OCI-LY7 (cell line): ENCODE data around the gene COL4A1. TPM values are rescaled to one million over a fixed set of nuclear protein-coding genes. Genes with fewer than 3 reads are reported as not detected.

Experiments used
- BruUV-seq: library from RNA; stranded (reverse); fragments of 400-500 nt; replicated peaks from 2 replicates; lab custom pipeline; 2021; lab: Mats Ljungman, UMichigan
- CTCF ChIA-PET: fragments of 300-600 bp; sonication (Branson Sonifier 250); formaldehyde crosslinking; loops from one replicate; lab custom pipeline; 2022; ENCODE audit warnings: antibody characterized with exemption; ENCODE audit not compliant: unreplicated experiment; lab: Charles Lee
- POLR2A ChIA-PET: fragments of 300-600 bp; sonication (Branson Sonifier 250); formaldehyde crosslinking; loops from one replicate; lab custom pipeline; 2022; ENCODE audit warnings: antibody characterized with exemption; lab: Charles Lee
- DNase-seq: peaks from one replicate; pipeline ENCODE4 v3.0.0-alpha.2; 2015; ENCODE audit warnings: low spot score
- H2AFZ ChIP-seq: fragments of 200-600 bp; sonication (generic), shearing (Covaris generic); 2 replicates; pipeline ENCODE4 v1.6.1; 2014; ENCODE audit warnings: mild to moderate bottlenecking, antibody characterized with exemption, low read length, moderate library complexity
- H3K27ac ChIP-seq: fragments of 200-600 bp; sonication (generic); 2 replicates; pipeline ENCODE4 v1.5.1; 2014; ENCODE audit warnings: mixed run types, low read depth, mild to moderate bottlenecking, moderate library complexity, low read length, inconsistent platforms; ENCODE audit not compliant: poor library complexity, severe bottlenecking
- H3K36me3 ChIP-seq: fragments of 200-600 bp; sonication (generic); 2 replicates; pipeline ENCODE4 v1.6.1; 2014; ENCODE audit warnings: mild to moderate bottlenecking, antibody characterized with exemption, low read length, moderate library complexity, mixed read lengths; ENCODE audit not compliant: insufficient read depth
- H3K4me1 ChIP-seq: fragments of 200-600 bp; sonication (generic); 2 replicates; pipeline ENCODE4 v1.5.1; 2014; ENCODE audit warnings: mild to moderate bottlenecking, low read length; ENCODE audit not compliant: insufficient read depth, poor library complexity, severe bottlenecking
- H3K4me2 ChIP-seq: fragments of 200-600 bp; sonication (generic); 2 replicates; pipeline ENCODE4 v1.6.1; 2014; ENCODE audit warnings: mild to moderate bottlenecking, low read length
- H3K4me3 ChIP-seq: fragments of 200-600 bp; sonication (generic); 2 replicates; pipeline ENCODE4 v1.5.1; 2014; ENCODE audit warnings: mild to moderate bottlenecking, low read depth, low read length; ENCODE audit not compliant: poor library complexity, severe bottlenecking
- H3K79me2 ChIP-seq: fragments of 200-600 bp; sonication (generic); 2 replicates; pipeline ENCODE4 v1.6.1; 2016; ENCODE audit warnings: low read depth, mild to moderate bottlenecking, low read length, moderate library complexity, mixed read lengths; ENCODE audit not compliant: insufficient read depth
- H3K9me2 ChIP-seq: fragments of 200-600 bp; sonication (generic); 2 replicates; pipeline ENCODE4 v1.6.1; 2016; ENCODE audit warnings: mild to moderate bottlenecking, low read length, mixed read lengths; ENCODE audit not compliant: insufficient read depth
- H3K9me3 ChIP-seq: fragments of 200-600 bp; sonication (generic); 2 replicates; pipeline ENCODE4 v1.6.1; 2014; ENCODE audit warnings: mild to moderate bottlenecking, mixed run types, low read length, mixed read lengths
- H4K20me1 ChIP-seq: fragments of 200-600 bp; sonication (generic); 2 replicates; pipeline ENCODE4 v1.6.1; 2014; ENCODE audit warnings: mild to moderate bottlenecking, antibody characterized with exemption, low read length, moderate library complexity, mixed read lengths; ENCODE audit not compliant: insufficient read depth
- CTCF ChIP-seq: fragments of 200-600 bp; sonication (generic); conservative IDR thresholded peaks from 2 replicates; pipeline ENCODE4 v1.5.1; 2014; ENCODE audit warnings: mild to moderate bottlenecking, antibody characterized with exemption, low read length, moderate library complexity, mixed read lengths
- EZH2phosphoT487 ChIP-seq: fragments of 200-600 bp; sonication (generic); IDR thresholded peaks from 2 replicates; pipeline ENCODE4 v1.6.1; 2018; ENCODE audit warnings: low read depth, borderline replicate concordance, mild to moderate bottlenecking, mixed run types, antibody characterized with exemption, low read length, moderate library complexity, mixed read lengths
- intact Hi-C: fragments of 100-400 bp; cut with micrococcal nuclease; formaldehyde crosslinking; loops from one replicate; pipeline ENCODE4 v1.10.0; 2022; ENCODE audit not compliant: unreplicated experiment
- total RNA-seq, 2 experiments: library from RNA; depleted of rRNA in 1 of 2; stranded (reverse); fragments of >200 nt in 1 of 2; shearing (Covaris generic) in 1 of 2; gene quantifications; 2 replicates each; pipeline ENCODE4 v1.2.3, GENCODE V29; 2014 to 2022

COL4A1 gene
- total RNA-seq, 2 experiments from 2014 or later = 0.06 TPM; not detected in 1

- Histone ChIP-seq H2AFZ (no peak overlapping the region), H3K79me2 (no peaks in the 10 kb centered on the region), H3K4me2 (no peak overlapping the region), H4K20me1 (no peaks in the 10 kb centered on the region), H3K36me3 (no peaks in the 10 kb centered on the region), H3K27ac (no peak overlapping the region), H3K9me3 (no peaks in the 10 kb centered on the region), H3K9me2 (no peaks in the 10 kb centered on the region), H3K4me3 (no peak overlapping the region), H3K4me1 (peaks cover 6% of the 10 kb centered on the region)
- intact Hi-C loops = no loop called here
- no TSS peak for BruUV-seq
- DNase-seq = no peak
- ChIA-PET CTCF (no interaction called here), POLR2A (no interaction called here)
- TF ChIP-seq EZH2phosphoT487 = no peak
- TF ChIP-seq CTCF = no peak
Observed at GRCh38 chr13:110134801-110135200, 172.2 kb downstream of the COL4A1 start.

- Histone ChIP-seq H3K4me2 (no peak overlapping the region), H3K9me2 (no peaks in the 10 kb centered on the region), H3K27ac (no peak overlapping the region), H3K36me3 (no peaks in the 10 kb centered on the region), H3K4me3 (no peak overlapping the region), H3K4me1 (peaks cover 6% of the 10 kb centered on the region), H3K79me2 (no peaks in the 10 kb centered on the region), H4K20me1 (no peaks in the 10 kb centered on the region), H3K9me3 (no peaks in the 10 kb centered on the region), H2AFZ (no peak overlapping the region)
- no peak for DNase-seq
- intact Hi-C loops = no loop called here
- BruUV-seq = no TSS peak
- ChIA-PET POLR2A (no interaction called here), CTCF (no interaction called here)
- TF ChIP-seq EZH2phosphoT487 (no peak), CTCF (no peak)
Observed at GRCh38 chr13:110133425-110134235, 173.3 kb downstream of the COL4A1 start.

GRCh38 chr13:110132225-110132982, 174.6 kb downstream of the COL4A1 start:
- TF ChIP-seq EZH2phosphoT487 (no peak), CTCF (no peak)
- H3K36me3 ChIP-seq = no peaks in the 10 kb centered on the region
- CTCF ChIA-PET = no interaction called here
- intact Hi-C loops = no loop called here
- POLR2A ChIA-PET = no interaction called here
- H3K27ac ChIP-seq = no peak overlapping the region
- no peak for DNase-seq
- no peak overlapping the region for H3K4me3 ChIP-seq
- BruUV-seq = no TSS peak
- H3K79me2 ChIP-seq = no peaks in the 10 kb centered on the region
- H4K20me1 ChIP-seq = no peaks in the 10 kb centered on the region
- no peaks in the 10 kb centered on the region for H3K9me3 ChIP-seq
- H3K4me1 ChIP-seq = peaks cover under 1% of the 10 kb centered on the region
- no peak overlapping the region for H3K4me2 ChIP-seq
- H3K9me2 ChIP-seq = no peaks in the 10 kb centered on the region
- H2AFZ ChIP-seq = no peak overlapping the region
